GM23338 (cell line): ENCODE results near the gene SCN2A.

ENCODE experiments used
- CTCF ChIP-seq, 2 experiments: fragments of 200-600 bp in 1 of 2; sonication (generic) in 1 of 2; conservative IDR thresholded peaks; 2 replicates each; pipeline versions ENCODE4 v1.5.1 to v1.6.1; 2016 to 2017; ENCODE audit warnings: antibody characterized with exemption in 2 of 2, low read depth in 2 of 2, mild to moderate bottlenecking in 2 of 2, moderate library complexity in 1 of 2
- EZH2 ChIP-seq: fragments of 200-600 bp; sonication (generic); IDR thresholded peaks from one replicate; pipeline ENCODE4 v1.8.0; 2017; ENCODE audit warnings: antibody characterized with exemption, mild to moderate bottlenecking, low read depth; ENCODE audit not compliant: unreplicated experiment
- EZH2phosphoT487 ChIP-seq: fragments of 200-600 bp; sonication (generic); IDR thresholded peaks from one replicate; pipeline ENCODE4 v1.8.1; 2018; ENCODE audit warnings: antibody characterized with exemption; ENCODE audit not compliant: unreplicated experiment
- JUNB ChIP-seq: IDR thresholded peaks from one replicate; pipeline ENCODE4 v1.6.1; 2016; ENCODE audit warnings: antibody characterized with exemption; ENCODE audit not compliant: unreplicated experiment
- POLR2AphosphoS5 ChIP-seq: IDR thresholded peaks from 2 replicates; pipeline ENCODE4 v1.6.1; 2016; ENCODE audit warnings: antibody characterized with exemption, low read depth
- ZNF114 ChIP-seq: fragments of 250-450 bp; sonication (Bioruptor Pico); IDR thresholded peaks from 2 replicates; pipeline ENCODE4 v1.5.0; 2020; ENCODE audit warnings: mild to moderate bottlenecking, moderate library complexity

GRCh38 chr2:165219481-165219880, 19.7 kb upstream of the SCN2A start:
- TF ChIP-seq CTCF (conservative IDR thresholded peaks at IDR 0.05; ENCODE audit: low read depth in 2 of 2): no peak
- no peak for TF ChIP-seq POLR2AphosphoS5
- TF ChIP-seq EZH2phosphoT487: no peak
- TF ChIP-seq EZH2: no peak
- no peak for TF ChIP-seq ZNF114 (CRISPR knock-in tag)
- no peak for TF ChIP-seq JUNB
